Natural killer cell (primary cell): ENCODE results near the gene SORCS2. TPM values are rescaled to one million over a fixed set of nuclear protein-coding genes. Genes with fewer than 3 reads are reported as not detected.

Experiments used
- ATAC-seq, 3 donors: fragments of 150-1000 bp in 2 of 3; fragments of 200-7000 bp in 1 of 3; cut with Tn5 transposase; 1 replicate in 1 of 3; 2 replicates in 2 of 3; pipeline ENCODE4 v1.10.0; 2021; ENCODE audit warnings: mild to moderate bottlenecking in 2 of 3, moderate library complexity in 2 of 3
- DNase-seq, 2 donors: peaks; one replicate each; pipeline versions ENCODE4 v3.0.0 to v3.0.0-alpha.2; 2013 to 2021; ENCODE audit warnings: mixed read lengths in 1 of 2
- H3K27ac ChIP-seq: one replicate; pipeline ENCODE4 v1.5.1; 2013; ENCODE audit warnings: mild to moderate bottlenecking, low read length
- H3K27me3 ChIP-seq: one replicate; pipeline ENCODE4 v1.6.1; 2013; ENCODE audit warnings: low read length; ENCODE audit not compliant: control insufficient read depth, insufficient read depth
- H3K36me3 ChIP-seq: one replicate; pipeline ENCODE4 v1.6.1; 2013; ENCODE audit warnings: low read length; ENCODE audit not compliant: control insufficient read depth, insufficient read depth
- H3K4me1 ChIP-seq: one replicate; pipeline ENCODE4 v1.6.1; 2013; ENCODE audit warnings: low read length; ENCODE audit not compliant: control insufficient read depth, insufficient read depth
- H3K4me3 ChIP-seq: one replicate; pipeline ENCODE4 v1.5.1; 2013; ENCODE audit warnings: low read length
- H3K9me3 ChIP-seq: one replicate; pipeline ENCODE4 v1.6.1; 2013; ENCODE audit warnings: low read length; ENCODE audit not compliant: control insufficient read depth, insufficient read depth
- H3K27ac Mint-ChIP-seq, 2 donors: one replicate each; pipeline ENCODE4 v1.8.0; 2022; ENCODE audit warnings: mild to moderate bottlenecking in 2 of 2, mixed read lengths in 2 of 2, moderate library complexity in 1 of 2
- H3K27me3 Mint-ChIP-seq, 2 donors: one replicate each; pipeline ENCODE4 v1.8.0; 2022; ENCODE audit warnings: low read depth in 2 of 2, mixed read lengths in 2 of 2
- H3K36me3 Mint-ChIP-seq: one replicate; pipeline ENCODE4 v1.8.0; 2022; ENCODE audit warnings: mixed read lengths
- H3K4me1 Mint-ChIP-seq, 2 donors: one replicate each; pipeline ENCODE4 v1.8.0; 2022; ENCODE audit warnings: mixed read lengths in 2 of 2
- H3K4me3 Mint-ChIP-seq: one replicate; pipeline ENCODE4 v1.8.0; 2022; ENCODE audit warnings: mild to moderate bottlenecking, moderate library complexity, mixed read lengths
- H3K9me3 Mint-ChIP-seq, 2 donors: one replicate each; pipeline ENCODE4 v1.8.0; 2022; ENCODE audit warnings: mixed read lengths in 2 of 2
- CTCF ChIP-seq: fragments of 200-600 bp; IDR thresholded peaks from one replicate; pipeline ENCODE4 v1.8.0; 2022; ENCODE audit warnings: antibody characterized with exemption
- WGBS: methylation state at CpG from one replicate; pipeline ENCODE4 v1.1.7; 2013; ENCODE audit warnings: missing lambda C conversion rate; ENCODE audit not compliant: insufficient coverage; 5-methylcytosine and 5-hydroxymethylcytosine counted together
- intact Hi-C: fragments of 100-400 bp; cut with micrococcal nuclease; formaldehyde crosslinking; loops from one replicate; pipeline ENCODE4 v1.14.2; 2022
- total RNA-seq, 4 donors: library from RNA; stranded (reverse); fragments of 120-200 nt in 1 of 4; gene quantifications; one replicate each; pipeline versions ENCODE4 v1.2.3 to v1.2.4, GENCODE V29; 2013 to 2022

The SORCS2 gene
- total RNA-seq, 3 donors from 2014 or later (not counting 1 experiment from before 2014, with no cell fraction given) = 1.2 to 2.5 (median 1.4) TPM

- Histone ChIP-seq H3K4me3 (no peak overlapping the region), H3K27me3 (no peaks in the 10 kb centered on the region), H3K4me1 (no peaks in the 10 kb centered on the region), H3K36me3 (no peaks in the 10 kb centered on the region), H3K27ac (no peak overlapping the region), H3K9me3 (peaks cover 17% of the 10 kb centered on the region)
- no peak for TF ChIP-seq CTCF
- Mint-ChIP-seq H3K9me3 (peaks cover 7 to 9% of the 10 kb centered on the region in 2 donors), H3K27ac (no peak overlapping the region), H3K4me3 (no peak overlapping the region), H3K36me3 (peaks cover 14% of the 10 kb centered on the region), H3K27me3 (peaks cover 6 to 13% of the 10 kb centered on the region in 2 donors), H3K4me1 (no peaks in the 10 kb centered on the region)
- ATAC-seq (no peak), DNase-seq (no peak)
- intact Hi-C loops = no loop called here
- WGBS = 57% methylated on average over 12 of the region's 12 CpGs
These were observed 379.4 kb downstream of the SORCS2 start for GRCh38 chr4:7571701-7572100.

DNA sequence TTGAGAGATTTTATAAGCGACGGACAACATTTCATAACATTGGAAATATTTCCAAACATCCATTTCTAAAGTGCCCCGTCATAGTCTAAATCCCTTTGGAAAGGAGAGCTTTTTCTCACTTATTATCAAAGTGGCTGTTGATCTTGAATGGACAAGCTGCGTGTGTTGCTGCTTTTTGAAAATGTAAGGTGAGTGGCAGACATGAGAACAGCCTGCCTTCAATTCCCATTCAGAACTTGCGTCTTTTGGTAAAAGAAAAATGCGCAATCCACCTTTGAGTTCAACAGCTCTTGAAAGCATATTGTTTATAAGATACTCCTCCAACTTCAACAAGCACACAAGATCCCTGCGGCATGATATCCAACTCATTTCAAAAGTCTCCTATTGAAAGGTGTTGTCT is 380.6 kb downstream of the SORCS2 start:
- WGBS = 86% methylated on average over 4 of the region's 7 CpGs
- no peak overlapping the region for H3K27ac Mint-ChIP-seq

DNA sequence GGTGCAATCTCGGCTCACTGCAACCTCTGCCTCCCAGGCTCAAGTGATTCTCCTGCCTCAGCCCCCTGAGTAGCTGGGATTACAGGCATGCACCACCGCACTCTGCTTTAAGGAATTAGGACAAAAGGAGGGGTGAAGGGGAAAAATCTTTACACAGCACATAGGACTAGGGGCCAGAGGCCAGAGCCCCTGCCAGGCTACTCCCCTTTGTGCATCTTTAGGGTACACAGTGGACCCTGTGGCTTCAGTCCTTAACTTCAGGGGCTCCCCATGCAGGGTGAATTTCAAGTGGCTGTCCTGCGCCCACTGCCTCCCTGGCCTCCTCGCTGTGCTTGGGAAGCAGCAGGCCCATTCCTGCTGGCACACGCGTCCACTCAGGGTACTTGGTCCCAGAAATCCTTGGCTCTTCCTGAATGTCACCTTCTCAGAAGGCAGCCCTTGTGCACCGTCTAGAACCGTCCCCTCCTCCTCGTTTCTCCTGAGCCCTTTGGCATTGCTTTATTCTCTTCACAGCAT is 381.3 kb downstream of the SORCS2 start:
- Histone ChIP-seq H3K27ac (no peak overlapping the region), H3K4me3 (no peak overlapping the region), H3K9me3 (peaks cover 37% of the 10 kb centered on the region), H3K4me1 (no peaks in the 10 kb centered on the region), H3K36me3 (no peaks in the 10 kb centered on the region), H3K27me3 (no peaks in the 10 kb centered on the region)
- DNase-seq (no peak), ATAC-seq (no peak)
- Mint-ChIP-seq H3K27ac (no peak overlapping the region), H3K36me3 (peaks cover 22% of the 10 kb centered on the region), H3K4me3 (no peak overlapping the region), H3K27me3 (peaks cover 6 to 15% of the 10 kb centered on the region in 2 donors), H3K4me1 (no peaks in the 10 kb centered on the region), H3K9me3 (peaks cover 16 to 18% of the 10 kb centered on the region in 2 donors)
- intact Hi-C loops = no loop called here
- WGBS = 79% methylated on average over 9 of the region's 9 CpGs
- no peak for TF ChIP-seq CTCF

More for the DNA sequence above, 380.6 kb downstream of the SORCS2 start:
- Mint-ChIP-seq H3K9me3 (peaks cover 16 to 18% of the 10 kb centered on the region in 2 donors), H3K36me3 (peaks cover 19% of the 10 kb centered on the region), H3K4me1 (no peaks in the 10 kb centered on the region), H3K4me3 (no peak overlapping the region), H3K27me3 (peaks cover 6 to 15% of the 10 kb centered on the region in 2 donors)
- no peak for ATAC-seq
- Histone ChIP-seq H3K4me1 (no peaks in the 10 kb centered on the region), H3K9me3 (peaks cover 29% of the 10 kb centered on the region), H3K36me3 (no peaks in the 10 kb centered on the region), H3K27ac (no peak overlapping the region), H3K27me3 (no peaks in the 10 kb centered on the region), H3K4me3 (no peak overlapping the region)
- intact Hi-C loops = no loop called here
- DNase-seq = no peak
- TF ChIP-seq CTCF = no peak
